ENCODE measurements around the gene C4B. TPM values are rescaled to one million over a fixed set of nuclear protein-coding genes. Genes with fewer than 3 reads are reported as not detected.
A peak's percentile ranks its signal among the peaks of the same experiment; 100 is the strongest.

Gene C4B
- total and polyA plus RNA-seq, 9 of the 15 experiments (the other 6 are each of a cell fraction or from before 2014, with no cell fraction given) = 0.32 to 8.8 (median 5.4) TPM

- no peaks in the 10 kb centered on the region for H3K9me1 ChIP-seq (ENCODE audit: control insufficient read depth, insufficient read depth, low read length)
- H3K36me3 ChIP-seq (ENCODE audit: control insufficient read depth, insufficient read depth, low read length) = peaks cover 18% of the 10 kb centered on the region
- peaks cover 34 to 39% of the 10 kb centered on the region in 2 experiments for H3K4me1 ChIP-seq (replicated peaks in 1 of 2; ENCODE audit: control insufficient read depth in 2 of 2, insufficient read depth in 2 of 2, low read length in 2 of 2)
- CTCF ChIA-PET (ENCODE audit: low intra/inter-chr PET ratio) = no interaction called here
- H2AFZ ChIP-seq (ENCODE audit: low read depth, low read length) = no peak overlapping the region
- H3K9ac ChIP-seq (ENCODE audit: insufficient read depth in 1 of 2, low read depth in 2 of 2, low read length in 2 of 2) = peak overlapping the region; percentile 28 to 77; a peak in 3 of 4 replicates
- POLR2A ChIA-PET = interaction anchor here (1.1 kb wide), 1 partner anchor 26 kb away, joined by 3 read pairs; no protein-coding TSS in a partner anchor
- no peak overlapping the region for H3K4me3 ChIP-seq
- FAIRE-seq (peak; percentile 29), DNase-seq (ENCODE audit: extremely low read depth in 1 of 4, low spot score in 3 of 4) (peak in 1 of 4 experiments; percentile 52), ATAC-seq (peak; percentile 35)
- H3K79me2 ChIP-seq (ENCODE audit: control insufficient read depth, insufficient read depth, low read length) = peaks cover 24% of the 10 kb centered on the region
- in situ Hi-C loops (cut with MboI) = no loop called here
- TF ChIP-seq JUND (IDR thresholded peaks at IDR 0.05; ENCODE audit: borderline replicate concordance, low read depth, low read length) = 0 out of 2 replicates have a peak, but pooled peaks have one; percentile 1
- TF ChIP-seq JUND (tag; IDR thresholded peaks at IDR 0.05; ENCODE audit: borderline replicate concordance, low read depth, low read length) = no peak
- no peak for TF ChIP-seq HNRNPUL1 (IDR thresholded peaks at IDR 0.05; ENCODE audit: low read length)
- TF ChIP-seq ZNF445 (CRISPR knock-in tag; IDR thresholded peaks at IDR 0.05; ENCODE audit: low read depth) = no peak
- 0 out of 4 replicates have a peak, but pooled peaks of 1 of the 2 experiments have one; percentile 21 for TF ChIP-seq HDAC1 (IDR thresholded peaks at IDR 0.05)
- TF ChIP-seq ZNF253 (CRISPR knock-in tag; conservative IDR thresholded peaks at IDR 0.05) = no peak
- TF ChIP-seq, protein P1, sequence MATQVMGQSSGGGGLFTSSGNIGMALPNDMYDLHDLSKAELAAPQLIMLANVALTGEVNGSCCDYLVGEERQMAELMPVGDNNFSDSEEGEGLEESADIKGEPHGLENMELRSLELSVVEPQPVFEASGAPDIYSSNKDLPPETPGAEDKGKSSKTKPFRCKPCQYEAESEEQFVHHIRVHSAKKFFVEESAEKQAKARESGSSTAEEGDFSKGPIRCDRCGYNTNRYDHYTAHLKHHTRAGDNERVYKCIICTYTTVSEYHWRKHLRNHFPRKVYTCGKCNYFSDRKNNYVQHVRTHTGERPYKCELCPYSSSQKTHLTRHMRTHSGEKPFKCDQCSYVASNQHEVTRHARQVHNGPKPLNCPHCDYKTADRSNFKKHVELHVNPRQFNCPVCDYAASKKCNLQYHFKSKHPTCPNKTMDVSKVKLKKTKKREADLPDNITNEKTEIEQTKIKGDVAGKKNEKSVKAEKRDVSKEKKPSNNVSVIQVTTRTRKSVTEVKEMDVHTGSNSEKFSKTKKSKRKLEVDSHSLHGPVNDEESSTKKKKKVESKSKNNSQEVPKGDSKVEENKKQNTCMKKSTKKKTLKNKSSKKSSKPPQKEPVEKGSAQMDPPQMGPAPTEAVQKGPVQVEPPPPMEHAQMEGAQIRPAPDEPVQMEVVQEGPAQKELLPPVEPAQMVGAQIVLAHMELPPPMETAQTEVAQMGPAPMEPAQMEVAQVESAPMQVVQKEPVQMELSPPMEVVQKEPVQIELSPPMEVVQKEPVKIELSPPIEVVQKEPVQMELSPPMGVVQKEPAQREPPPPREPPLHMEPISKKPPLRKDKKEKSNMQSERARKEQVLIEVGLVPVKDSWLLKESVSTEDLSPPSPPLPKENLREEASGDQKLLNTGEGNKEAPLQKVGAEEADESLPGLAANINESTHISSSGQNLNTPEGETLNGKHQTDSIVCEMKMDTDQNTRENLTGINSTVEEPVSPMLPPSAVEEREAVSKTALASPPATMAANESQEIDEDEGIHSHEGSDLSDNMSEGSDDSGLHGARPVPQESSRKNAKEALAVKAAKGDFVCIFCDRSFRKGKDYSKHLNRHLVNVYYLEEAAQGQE (IDR thresholded peaks at IDR 0.05; ENCODE audit: borderline replicate concordance) = no peak
- TF ChIP-seq, protein P1 (CRISPR knock-in tag; IDR thresholded peaks at IDR 0.05; ENCODE audit: low read depth) = no peak
- TF ChIP-seq ZNF589 (CRISPR knock-in tag; IDR thresholded peaks at IDR 0.05; ENCODE audit: low read depth) = no peak
- no peak for TF ChIP-seq DPF2 (IDR thresholded peaks at IDR 0.05)
- no peak for TF ChIP-seq E2F8 (IDR thresholded peaks at IDR 0.05; ENCODE audit: low read depth, partially characterized antibody)
- H3K27ac ChIP-seq (ENCODE audit: extremely low read depth, low read depth, low read length) = peak overlapping the region; percentile 87
- H3K9me3 ChIP-seq (replicated peaks; ENCODE audit: control insufficient read depth, insufficient read depth, low read depth, low read length) = no peaks in the 10 kb centered on the region
- WGBS (ENCODE audit: insufficient coverage, low coverage, missing lambda C conversion rate) = 53% methylated on average over 5 of the region's 5 CpGs
- H4K20me1 ChIP-seq (replicated peaks; ENCODE audit: control insufficient read depth, insufficient read depth, low read length) = no peaks in the 10 kb centered on the region
- intact Hi-C loops (cut with micrococcal nuclease) = loop anchor here (10.0 kb wide), 1 partner anchor 244 kb away; the partner anchor contains the start of gene CLIC1
- no peaks in the 10 kb centered on the region for H3K27me3 ChIP-seq (ENCODE audit: control insufficient read depth in 2 of 2, insufficient read depth in 2 of 2, low read length in 2 of 2)
- H3K4me2 ChIP-seq (ENCODE audit: insufficient read depth, low read length) = peak overlapping the region; percentile 54
- BruUV-seq (replicated peaks) = no TSS peak
These were observed 35.8 kb upstream of the C4B start for GRCh38 chr6:31978831-31979230.

All from K562 (cell line).